Eye (tissue), 1 donor: Measurements from ENCODE around the gene PTPRN2.
"Not testable (repeated sequence)": the region's sequence is repeated elsewhere in the genome, so short reads cannot be mapped to it uniquely, and the experiment has no call there.

ENCODE experiments used
- DNase-seq: peaks from one replicate; pipeline ENCODE4 v3.0.0-alpha.2; 2015

The PTPRN2 gene

GRCh38 chr7:158377800-158378623 is 209.6 kb downstream of the PTPRN2 start:
- DNase-seq: no peak

GRCh38 chr7:158376839-158377186 is 210.8 kb downstream of the PTPRN2 start:
- not testable (repeated sequence) for DNase-seq

- DNase-seq: not testable (repeated sequence)
These were observed 211.3 kb downstream of the PTPRN2 start for GRCh38 chr7:158376146-158376838.

- no peak for DNase-seq
These were observed 212.6 kb downstream of the PTPRN2 start for GRCh38 chr7:158375034-158375433.

- DNase-seq: no peak
These were observed 213.0 kb downstream of the PTPRN2 start for GRCh38 chr7:158374586-158374985.

GRCh38 chr7:158374146-158374545 is 213.5 kb downstream of the PTPRN2 start:
- no peak for DNase-seq

GRCh38 chr7:158373476-158374133 is 214.0 kb downstream of the PTPRN2 start:
- no peak for DNase-seq

GRCh38 chr7:158372400-158373342 is 215.0 kb downstream of the PTPRN2 start:
- no peak for DNase-seq

- DNase-seq: no peak
These were observed 215.8 kb downstream of the PTPRN2 start for GRCh38 chr7:158371856-158372255.

GRCh38 chr7:158369866-158370265 is 217.8 kb downstream of the PTPRN2 start:
- DNase-seq: no peak

- DNase-seq: no peak
These were observed 218.3 kb downstream of the PTPRN2 start for GRCh38 chr7:158369290-158369689.

GRCh38 chr7:158368449-158368848 is 219.2 kb downstream of the PTPRN2 start:
- DNase-seq: no peak

GRCh38 chr7:158367634-158367982 is 220.0 kb downstream of the PTPRN2 start:
- no peak for DNase-seq

GRCh38 chr7:158366916-158367633 is 220.5 kb downstream of the PTPRN2 start:
- no peak for DNase-seq

GRCh38 chr7:158366346-158366745 is 221.3 kb downstream of the PTPRN2 start:
- peak; percentile 82 for DNase-seq

GRCh38 chr7:158365267-158365666 is 222.4 kb downstream of the PTPRN2 start:
- DNase-seq: peak; percentile 40

GRCh38 chr7:158364451-158364850 is 223.2 kb downstream of the PTPRN2 start:
- no peak for DNase-seq

- DNase-seq: peak; percentile 64
These were observed 224.4 kb downstream of the PTPRN2 start for GRCh38 chr7:158362912-158363905.

- no peak for DNase-seq
These were observed 225.6 kb downstream of the PTPRN2 start for GRCh38 chr7:158362001-158362400.

GRCh38 chr7:158361326-158361946 is 226.2 kb downstream of the PTPRN2 start:
- DNase-seq: no peak
